ENCODE measurements around the gene GMPPA.

The GMPPA gene

DNA sequence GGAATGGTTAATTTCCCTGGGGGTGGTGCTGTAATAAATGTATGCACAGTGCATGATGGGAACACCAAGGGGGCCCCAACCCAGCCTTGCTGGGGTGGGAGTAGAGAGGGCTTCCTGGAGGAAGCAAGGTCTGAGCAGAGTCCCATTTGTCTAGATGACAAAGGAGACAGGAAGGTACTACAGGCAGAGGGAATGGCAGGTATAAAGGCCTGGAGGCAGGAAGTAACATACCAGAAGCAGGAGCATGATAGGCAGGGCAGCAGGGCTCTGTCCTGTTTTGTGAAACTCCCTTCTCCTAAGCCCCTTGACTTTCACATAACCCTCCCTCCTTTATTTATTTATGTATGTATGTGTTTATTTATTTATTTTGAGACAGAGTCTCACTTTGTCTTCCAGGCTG is 3.9 kb downstream of the GMPPA start:
- no peaks in the 10 kb centered on the region for H3K9me3 ChIP-seq (ENCODE audit: control insufficient read depth, low read length)
- TF ChIP-seq, protein P1, sequence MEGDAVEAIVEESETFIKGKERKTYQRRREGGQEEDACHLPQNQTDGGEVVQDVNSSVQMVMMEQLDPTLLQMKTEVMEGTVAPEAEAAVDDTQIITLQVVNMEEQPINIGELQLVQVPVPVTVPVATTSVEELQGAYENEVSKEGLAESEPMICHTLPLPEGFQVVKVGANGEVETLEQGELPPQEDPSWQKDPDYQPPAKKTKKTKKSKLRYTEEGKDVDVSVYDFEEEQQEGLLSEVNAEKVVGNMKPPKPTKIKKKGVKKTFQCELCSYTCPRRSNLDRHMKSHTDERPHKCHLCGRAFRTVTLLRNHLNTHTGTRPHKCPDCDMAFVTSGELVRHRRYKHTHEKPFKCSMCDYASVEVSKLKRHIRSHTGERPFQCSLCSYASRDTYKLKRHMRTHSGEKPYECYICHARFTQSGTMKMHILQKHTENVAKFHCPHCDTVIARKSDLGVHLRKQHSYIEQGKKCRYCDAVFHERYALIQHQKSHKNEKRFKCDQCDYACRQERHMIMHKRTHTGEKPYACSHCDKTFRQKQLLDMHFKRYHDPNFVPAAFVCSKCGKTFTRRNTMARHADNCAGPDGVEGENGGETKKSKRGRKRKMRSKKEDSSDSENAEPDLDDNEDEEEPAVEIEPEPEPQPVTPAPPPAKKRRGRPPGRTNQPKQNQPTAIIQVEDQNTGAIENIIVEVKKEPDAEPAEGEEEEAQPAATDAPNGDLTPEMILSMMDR (IDR thresholded peaks at IDR 0.05) = no peak
- H3K79me2 ChIP-seq = no peaks in the 10 kb centered on the region
- H3K4me2 ChIP-seq (ENCODE audit: low read length) = no peak overlapping the region
- H3K27ac ChIP-seq = no peak overlapping the region
- H3K4me3 ChIP-seq (ENCODE audit: low read depth, low read length) = no peak overlapping the region
- H3K9ac ChIP-seq = no peak overlapping the region
- peaks cover 11% of the 10 kb centered on the region for H3K4me1 ChIP-seq
- H3K36me3 ChIP-seq (ENCODE audit: control insufficient read depth, insufficient read depth, low read length) = no peaks in the 10 kb centered on the region
- H2AFZ ChIP-seq = no peak overlapping the region
- H3K27me3 ChIP-seq (ENCODE audit: control insufficient read depth, insufficient read depth, low read length) = no peaks in the 10 kb centered on the region

DNA sequence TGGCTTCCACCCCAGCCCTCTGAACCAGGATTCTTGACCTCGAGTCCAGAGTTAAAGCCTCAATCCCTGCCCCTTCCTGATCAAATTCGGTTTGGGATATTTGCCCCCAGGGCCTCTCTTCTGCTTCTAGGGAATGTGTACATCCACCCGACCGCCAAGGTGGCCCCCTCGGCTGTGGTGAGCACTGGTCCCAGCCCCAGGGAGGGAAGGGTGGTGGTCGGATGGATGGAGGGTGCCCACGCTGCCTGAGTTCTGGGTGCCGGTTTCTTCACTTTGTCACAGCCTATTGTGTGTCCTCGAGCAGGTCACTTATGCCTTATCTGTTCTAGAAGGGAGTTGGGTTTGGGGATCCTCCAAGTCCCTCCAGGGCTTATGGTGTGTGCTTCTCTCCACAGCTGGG is 6.9 kb downstream of the GMPPA start:
- no peaks in the 10 kb centered on the region for H3K9me3 ChIP-seq (ENCODE audit: control insufficient read depth, low read length)
- no peaks in the 10 kb centered on the region for H3K79me2 ChIP-seq
- H3K9ac ChIP-seq = no peak overlapping the region
- H3K36me3 ChIP-seq (ENCODE audit: control insufficient read depth, insufficient read depth, low read length) = no peaks in the 10 kb centered on the region
- no peak overlapping the region for H2AFZ ChIP-seq
- H3K4me3 ChIP-seq (ENCODE audit: low read depth, low read length) = no peak overlapping the region
- peaks cover 9% of the 10 kb centered on the region for H3K4me1 ChIP-seq
- TF ChIP-seq, protein P1 (IDR thresholded peaks at IDR 0.05) = no peak
- no peak overlapping the region for H3K27ac ChIP-seq
- H3K27me3 ChIP-seq (ENCODE audit: control insufficient read depth, insufficient read depth, low read length) = peaks cover 2% of the 10 kb centered on the region
- no peak overlapping the region for H3K4me2 ChIP-seq (ENCODE audit: low read length)

DNA sequence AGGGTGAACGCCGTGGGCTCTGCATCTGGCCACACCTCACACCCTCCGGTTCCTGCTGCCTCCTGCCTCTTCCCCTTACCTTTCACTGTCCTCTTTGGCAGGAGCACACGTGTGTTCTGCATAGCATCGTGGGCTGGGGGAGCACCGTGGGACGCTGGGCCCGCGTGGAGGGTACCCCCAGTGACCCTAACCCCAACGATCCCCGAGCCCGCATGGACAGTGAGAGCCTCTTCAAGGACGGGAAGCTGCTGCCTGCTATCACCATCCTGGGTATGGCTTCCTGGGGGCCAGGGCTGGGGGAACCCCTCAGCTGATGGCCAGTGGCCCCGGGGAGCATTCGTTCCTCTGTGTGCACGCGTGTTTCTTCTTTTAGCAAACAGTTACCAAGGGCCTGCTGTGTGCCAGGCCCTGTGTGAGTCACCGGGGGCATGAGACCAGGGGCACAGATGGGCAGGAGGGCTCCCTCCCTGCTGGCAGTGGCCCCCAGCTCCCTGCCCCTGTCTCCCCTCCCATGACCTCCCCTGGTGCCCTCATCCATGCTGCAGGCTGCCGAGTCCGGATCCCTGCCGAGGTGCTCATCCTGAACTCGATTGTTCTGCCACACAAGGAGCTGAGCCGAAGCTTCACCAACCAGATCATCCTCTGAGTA is 7.6 kb downstream of the GMPPA start:
- Histone ChIP-seq H3K36me3 (ENCODE audit: control insufficient read depth, insufficient read depth, low read length) (no peaks in the 10 kb centered on the region), H3K27me3 (ENCODE audit: control insufficient read depth, insufficient read depth, low read length) (peaks cover 6% of the 10 kb centered on the region), H3K9ac (no peak overlapping the region), H3K4me1 (peaks cover 8% of the 10 kb centered on the region), H3K9me3 (ENCODE audit: control insufficient read depth, low read length) (no peaks in the 10 kb centered on the region), H2AFZ (no peak overlapping the region), H3K79me2 (no peaks in the 10 kb centered on the region), H3K4me3 (ENCODE audit: low read depth, low read length) (no peak overlapping the region), H3K27ac (no peak overlapping the region), H3K4me2 (ENCODE audit: low read length) (no peak overlapping the region)
- TF ChIP-seq, protein P1 (IDR thresholded peaks at IDR 0.05) = no peak

DNA sequence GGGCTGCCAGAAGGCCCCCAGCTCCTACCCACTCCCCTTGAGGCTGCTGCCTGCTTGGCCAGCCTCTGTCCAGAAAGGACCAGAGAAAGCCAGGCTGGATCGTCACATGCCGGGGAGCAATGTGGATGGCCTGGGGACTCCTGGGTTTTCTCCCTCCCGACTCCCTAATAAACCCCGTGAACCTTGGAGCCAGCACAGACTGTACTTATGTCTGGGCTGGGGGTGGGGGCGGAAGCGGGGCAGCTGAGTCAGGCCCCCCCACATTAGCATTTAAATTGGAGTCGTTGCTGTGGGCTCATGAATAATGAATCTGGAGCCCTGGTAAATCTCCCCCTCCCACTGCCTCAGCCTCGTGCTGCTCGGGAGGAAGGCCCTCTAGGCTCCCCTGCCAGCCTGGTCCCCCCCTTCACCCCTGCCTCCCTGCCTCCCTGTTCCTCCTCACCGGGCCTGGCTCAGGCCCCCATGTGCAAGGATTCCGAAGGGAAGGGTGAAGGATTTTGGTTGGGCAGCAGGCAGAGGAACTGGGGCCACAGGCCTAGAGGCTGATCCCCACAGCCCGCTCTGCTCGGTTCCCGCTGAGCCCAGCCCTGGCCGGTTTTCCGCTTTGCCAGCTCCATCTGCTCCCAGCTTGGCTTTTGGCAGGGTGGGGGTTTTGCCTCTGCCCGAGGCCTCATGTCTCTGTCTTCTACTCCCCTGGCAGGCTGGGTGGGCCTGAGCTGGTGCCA is 8.3 kb downstream of the GMPPA start:
- peaks cover 8% of the 10 kb centered on the region for H3K4me1 ChIP-seq
- no peak overlapping the region for H3K27ac ChIP-seq
- peaks cover 6% of the 10 kb centered on the region for H3K27me3 ChIP-seq (ENCODE audit: control insufficient read depth, insufficient read depth, low read length)
- no peaks in the 10 kb centered on the region for H3K79me2 ChIP-seq
- H3K4me2 ChIP-seq (ENCODE audit: low read length) = no peak overlapping the region
- H3K36me3 ChIP-seq (ENCODE audit: control insufficient read depth, insufficient read depth, low read length) = no peaks in the 10 kb centered on the region
- no peaks in the 10 kb centered on the region for H3K9me3 ChIP-seq (ENCODE audit: control insufficient read depth, low read length)
- H2AFZ ChIP-seq = no peak overlapping the region
- no peak overlapping the region for H3K4me3 ChIP-seq (ENCODE audit: low read depth, low read length)
- TF ChIP-seq, protein P1 (IDR thresholded peaks at IDR 0.05) = no peak
- H3K9ac ChIP-seq = no peak overlapping the region
